Measurements from ENCODE around the gene JAZF1.

JAZF1 gene

GRCh38 chr7:27933671-27934565, 246.7 kb downstream of the JAZF1 start:
- TF ChIP-seq GABPA (IDR thresholded peaks at IDR 0.05; ENCODE audit: low read depth): no peak
- TF ChIP-seq SPI1 (IDR thresholded peaks at IDR 0.05; ENCODE audit: borderline replicate concordance, low read depth): no peak
- TF ChIP-seq POLR2AphosphoS5 (IDR thresholded peaks at IDR 0.05; ENCODE audit: low read depth): no peak
- TF ChIP-seq, protein P1, sequence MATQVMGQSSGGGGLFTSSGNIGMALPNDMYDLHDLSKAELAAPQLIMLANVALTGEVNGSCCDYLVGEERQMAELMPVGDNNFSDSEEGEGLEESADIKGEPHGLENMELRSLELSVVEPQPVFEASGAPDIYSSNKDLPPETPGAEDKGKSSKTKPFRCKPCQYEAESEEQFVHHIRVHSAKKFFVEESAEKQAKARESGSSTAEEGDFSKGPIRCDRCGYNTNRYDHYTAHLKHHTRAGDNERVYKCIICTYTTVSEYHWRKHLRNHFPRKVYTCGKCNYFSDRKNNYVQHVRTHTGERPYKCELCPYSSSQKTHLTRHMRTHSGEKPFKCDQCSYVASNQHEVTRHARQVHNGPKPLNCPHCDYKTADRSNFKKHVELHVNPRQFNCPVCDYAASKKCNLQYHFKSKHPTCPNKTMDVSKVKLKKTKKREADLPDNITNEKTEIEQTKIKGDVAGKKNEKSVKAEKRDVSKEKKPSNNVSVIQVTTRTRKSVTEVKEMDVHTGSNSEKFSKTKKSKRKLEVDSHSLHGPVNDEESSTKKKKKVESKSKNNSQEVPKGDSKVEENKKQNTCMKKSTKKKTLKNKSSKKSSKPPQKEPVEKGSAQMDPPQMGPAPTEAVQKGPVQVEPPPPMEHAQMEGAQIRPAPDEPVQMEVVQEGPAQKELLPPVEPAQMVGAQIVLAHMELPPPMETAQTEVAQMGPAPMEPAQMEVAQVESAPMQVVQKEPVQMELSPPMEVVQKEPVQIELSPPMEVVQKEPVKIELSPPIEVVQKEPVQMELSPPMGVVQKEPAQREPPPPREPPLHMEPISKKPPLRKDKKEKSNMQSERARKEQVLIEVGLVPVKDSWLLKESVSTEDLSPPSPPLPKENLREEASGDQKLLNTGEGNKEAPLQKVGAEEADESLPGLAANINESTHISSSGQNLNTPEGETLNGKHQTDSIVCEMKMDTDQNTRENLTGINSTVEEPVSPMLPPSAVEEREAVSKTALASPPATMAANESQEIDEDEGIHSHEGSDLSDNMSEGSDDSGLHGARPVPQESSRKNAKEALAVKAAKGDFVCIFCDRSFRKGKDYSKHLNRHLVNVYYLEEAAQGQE (IDR thresholded peaks at IDR 0.05; ENCODE audit: insufficient replicate concordance, low read depth): no peak
- no peak for TF ChIP-seq CTCF (IDR thresholded peaks at IDR 0.05; ENCODE audit: insufficient read depth, low read length)
- Histone ChIP-seq H3K27me3 (ENCODE audit: insufficient read depth, poor library complexity, severe bottlenecking) (no peaks in the 10 kb centered on the region), H3K4me3 (replicated peaks; ENCODE audit: insufficient read depth, low read length) (no peak overlapping the region), H3K27ac (replicated peaks) (no peak overlapping the region)
- DNase-seq (ENCODE audit: low read depth in 1 of 2, low spot score in 1 of 2): no peak

GRCh38 chr7:27930910-27931476, 249.6 kb downstream of the JAZF1 start:
- TF ChIP-seq POLR2AphosphoS5 (IDR thresholded peaks at IDR 0.05; ENCODE audit: low read depth) (no peak), CTCF (IDR thresholded peaks at IDR 0.05; ENCODE audit: insufficient read depth, low read length) (no peak), SPI1 (IDR thresholded peaks at IDR 0.05; ENCODE audit: borderline replicate concordance, low read depth) (no peak), GABPA (IDR thresholded peaks at IDR 0.05; ENCODE audit: low read depth) (no peak)
- TF ChIP-seq, protein P1 (IDR thresholded peaks at IDR 0.05; ENCODE audit: insufficient replicate concordance, low read depth): no peak
- Histone ChIP-seq H3K27ac (replicated peaks) (no peak overlapping the region), H3K27me3 (ENCODE audit: insufficient read depth, poor library complexity, severe bottlenecking) (no peaks in the 10 kb centered on the region), H3K4me3 (replicated peaks; ENCODE audit: insufficient read depth, low read length) (no peak overlapping the region)
- DNase-seq (ENCODE audit: low read depth in 1 of 2, low spot score in 1 of 2): no peak

- TF ChIP-seq, protein P1 (IDR thresholded peaks at IDR 0.05; ENCODE audit: insufficient replicate concordance, low read depth): no peak
- no peak for TF ChIP-seq CTCF (IDR thresholded peaks at IDR 0.05; ENCODE audit: insufficient read depth, low read length)
- TF ChIP-seq SPI1 (IDR thresholded peaks at IDR 0.05; ENCODE audit: borderline replicate concordance, low read depth): no peak
- no peak for TF ChIP-seq POLR2AphosphoS5 (IDR thresholded peaks at IDR 0.05; ENCODE audit: low read depth)
- TF ChIP-seq GABPA (IDR thresholded peaks at IDR 0.05; ENCODE audit: low read depth): no peak
- no peak overlapping the region for H3K27ac ChIP-seq (replicated peaks)
- no peaks in the 10 kb centered on the region for H3K27me3 ChIP-seq (ENCODE audit: insufficient read depth, poor library complexity, severe bottlenecking)
- no peak overlapping the region for H3K4me3 ChIP-seq (replicated peaks; ENCODE audit: insufficient read depth, low read length)
- no peak for DNase-seq (ENCODE audit: low read depth in 1 of 2, low spot score in 1 of 2)
Measured at GRCh38 chr7:27929127-27929526, 251.5 kb downstream of the JAZF1 start.

Measured in HL-60 (cell line).